HepG2 (cell line): Measurements from ENCODE around the gene OSBPL8.

Source experiments
- CTCF ChIP-seq: sonication (generic); formaldehyde crosslinking; IDR thresholded peaks from 2 replicates; pipeline ENCODE4 v1.5.0; 2020; ENCODE audit warnings: mild to moderate bottlenecking, missing genetic modification reagents, moderate library complexity
- KDM6A ChIP-seq: IDR thresholded peaks from 2 replicates; pipeline ENCODE4 v1.6.1; 2016; ENCODE audit warnings: low read depth
- SMARCC2 ChIP-seq: fragments of 450-650 bp; IDR thresholded peaks from 2 replicates; pipeline ENCODE4 v1.6.1; 2017; ENCODE audit warnings: antibody characterized with exemption, mild to moderate bottlenecking
- TCF7 ChIP-seq: sonication (generic); IDR thresholded peaks from 2 replicates; pipeline ENCODE4 v1.6.1; 2016; ENCODE audit warnings: antibody characterized with exemption, low read depth
- ZBTB4 ChIP-seq: sonication (generic); formaldehyde crosslinking; IDR thresholded peaks from 2 replicates; pipeline ENCODE4 v1.4.0; 2020; ENCODE audit warnings: missing genetic modification reagents, mild to moderate bottlenecking, borderline replicate concordance
- ZBTB8A ChIP-seq: sonication (generic); formaldehyde crosslinking; IDR thresholded peaks from 2 replicates; pipeline ENCODE4 v1.4.0; 2020; ENCODE audit warnings: mild to moderate bottlenecking, low read depth, missing genetic modification reagents, borderline replicate concordance

GRCh38 chr12:76590131-76590530, 30.6 kb upstream of the OSBPL8 start:
- no peak for TF ChIP-seq SMARCC2
- no peak for TF ChIP-seq KDM6A
- no peak for TF ChIP-seq ZBTB8A (CRISPR knock-in tag)
- no peak for TF ChIP-seq TCF7
- no peak for TF ChIP-seq ZBTB4 (CRISPR knock-in tag)
- TF ChIP-seq CTCF (CRISPR knock-in tag): no peak
